ENCODE measurements around the gene BBS5.
A peak's percentile ranks its signal among the peaks of the same experiment; 100 is the strongest.
"Not testable (repeated sequence)": the region's sequence is repeated elsewhere in the genome, so short reads cannot be mapped to it uniquely, and the experiment has no call there.

The BBS5 gene

GRCh38 chr2:169479257-169480078 is at the start of gene BBS5:
Gene BBS5 (plus strand): TSS chr2:169479494. CDS start chr2:169479554, 60 bp downstream.
- H4K20me1 ChIP-seq (ENCODE audit: insufficient read depth, low read length), result no peaks in the 10 kb centered on the region
- H3K27ac ChIP-seq (ENCODE audit: low read length), result no peak within 1 kb of the TSS
- TF ChIP-seq CTCF (IDR thresholded peaks at IDR 0.05; ENCODE audit: low read depth, low read length) (peak; percentile 55), EZH2phosphoT487 (IDR thresholded peaks at IDR 0.05; ENCODE audit: low read depth) (no peak)
- no peaks in the 10 kb centered on the region for H3K36me3 ChIP-seq (replicated peaks; ENCODE audit: low read depth, low read length)
- no peaks in the 10 kb centered on the region for H3K27me3 ChIP-seq (ENCODE audit: low read depth, low read length)
- H3K4me2 ChIP-seq (ENCODE audit: low read length), result peak within 1 kb of the TSS; percentile 61
- H3K4me1 ChIP-seq (ENCODE audit: low read length), result peaks cover 8% of the 10 kb centered on the region
- no peaks in the 10 kb centered on the region for H3K9me3 ChIP-seq (ENCODE audit: insufficient read depth, low read length)
- peak within 1 kb of the TSS; percentile 66 for H3K9ac ChIP-seq (ENCODE audit: low read length)
- peak within 1 kb of the TSS; percentile 81 for H3K4me3 ChIP-seq (ENCODE audit: low read length)
- no peaks in the 10 kb centered on the region for H3K79me2 ChIP-seq (ENCODE audit: low read length)
- H2AFZ ChIP-seq (ENCODE audit: low read depth, low read length), result peak within 1 kb of the TSS; percentile 66

GRCh38 chr2:169431772-169432171 is 47.5 kb upstream of the BBS5 start:
- H3K4me1 ChIP-seq (ENCODE audit: low read length), result not testable (repeated sequence)

GRCh38 chr2:169434236-169434635 is 45.1 kb upstream of the BBS5 start:
- not testable (repeated sequence) for H3K4me3 ChIP-seq (ENCODE audit: low read length); H3K9me3 ChIP-seq (ENCODE audit: insufficient read depth, low read length); H3K4me2 ChIP-seq (ENCODE audit: low read length); H3K27ac ChIP-seq (ENCODE audit: low read length); H3K27me3 ChIP-seq (ENCODE audit: low read depth, low read length); H3K79me2 ChIP-seq (ENCODE audit: low read length); H2AFZ ChIP-seq (ENCODE audit: low read depth, low read length); H4K20me1 ChIP-seq (ENCODE audit: insufficient read depth, low read length); H3K4me1 ChIP-seq (ENCODE audit: low read length); H3K9ac ChIP-seq (ENCODE audit: low read length); H3K36me3 ChIP-seq (replicated peaks; ENCODE audit: low read depth, low read length)

More at GRCh38 chr2:169431772-169432171, 47.5 kb upstream of the BBS5 start:
- not testable (repeated sequence) for H3K27ac ChIP-seq (ENCODE audit: low read length); H3K36me3 ChIP-seq (replicated peaks; ENCODE audit: low read depth, low read length); H3K9ac ChIP-seq (ENCODE audit: low read length); H2AFZ ChIP-seq (ENCODE audit: low read depth, low read length); H3K79me2 ChIP-seq (ENCODE audit: low read length); H3K9me3 ChIP-seq (ENCODE audit: insufficient read depth, low read length); H3K4me3 ChIP-seq (ENCODE audit: low read length); H4K20me1 ChIP-seq (ENCODE audit: insufficient read depth, low read length); H3K4me2 ChIP-seq (ENCODE audit: low read length)
- peaks cover 12% of the 10 kb centered on the region for H3K27me3 ChIP-seq (ENCODE audit: low read depth, low read length)

- Histone ChIP-seq H4K20me1 (ENCODE audit: insufficient read depth, low read length) (no peaks in the 10 kb centered on the region), H3K4me2 (ENCODE audit: low read length) (no peak overlapping the region), H3K79me2 (ENCODE audit: low read length) (no peaks in the 10 kb centered on the region), H2AFZ (ENCODE audit: low read depth, low read length) (no peak overlapping the region), H3K4me3 (ENCODE audit: low read length) (no peak overlapping the region), H3K27me3 (ENCODE audit: low read depth, low read length) (peaks cover 4% of the 10 kb centered on the region), H3K9me3 (ENCODE audit: insufficient read depth, low read length) (no peaks in the 10 kb centered on the region), H3K27ac (ENCODE audit: low read length) (no peak overlapping the region), H3K36me3 (replicated peaks; ENCODE audit: low read depth, low read length) (no peaks in the 10 kb centered on the region), H3K9ac (ENCODE audit: low read length) (no peak overlapping the region), H3K4me1 (ENCODE audit: low read length) (no peaks in the 10 kb centered on the region)
- no peak for TF ChIP-seq CTCF (IDR thresholded peaks at IDR 0.05; ENCODE audit: low read depth, low read length)
- no peak for TF ChIP-seq EZH2phosphoT487 (IDR thresholded peaks at IDR 0.05; ENCODE audit: low read depth)
Measured at GRCh38 chr2:169438466-169439072, 40.7 kb upstream of the BBS5 start.

GRCh38 chr2:169439900-169440299 is 39.4 kb upstream of the BBS5 start:
- Histone ChIP-seq H3K79me2 (ENCODE audit: low read length) (no peaks in the 10 kb centered on the region), H3K36me3 (replicated peaks; ENCODE audit: low read depth, low read length) (no peaks in the 10 kb centered on the region), H3K27me3 (ENCODE audit: low read depth, low read length) (peaks cover 4% of the 10 kb centered on the region), H3K27ac (ENCODE audit: low read length) (no peak overlapping the region), H4K20me1 (ENCODE audit: insufficient read depth, low read length) (no peaks in the 10 kb centered on the region), H3K4me1 (ENCODE audit: low read length) (no peaks in the 10 kb centered on the region), H3K4me3 (ENCODE audit: low read length) (peak overlapping the region; percentile 18; the same call in 1 of the 2 replicates), H3K9me3 (ENCODE audit: insufficient read depth, low read length) (no peaks in the 10 kb centered on the region), H3K9ac (ENCODE audit: low read length) (no peak overlapping the region), H3K4me2 (ENCODE audit: low read length) (peak overlapping the region; percentile 22), H2AFZ (ENCODE audit: low read depth, low read length) (peak overlapping the region; percentile 47)
- TF ChIP-seq CTCF (IDR thresholded peaks at IDR 0.05; ENCODE audit: low read depth, low read length), result no peak
- no peak for TF ChIP-seq EZH2phosphoT487 (IDR thresholded peaks at IDR 0.05; ENCODE audit: low read depth)

All from OCI-LY3 (cell line).